IPS-NIHi7 (cell line): ENCODE data around the gene TENM3.

Experiments used
- DNase-seq: peaks from one replicate; pipeline ENCODE4 v3.0.0; 2012; ENCODE audit warnings: mixed read lengths; ENCODE audit errors: extremely low spot score

The TENM3 gene

DNA sequence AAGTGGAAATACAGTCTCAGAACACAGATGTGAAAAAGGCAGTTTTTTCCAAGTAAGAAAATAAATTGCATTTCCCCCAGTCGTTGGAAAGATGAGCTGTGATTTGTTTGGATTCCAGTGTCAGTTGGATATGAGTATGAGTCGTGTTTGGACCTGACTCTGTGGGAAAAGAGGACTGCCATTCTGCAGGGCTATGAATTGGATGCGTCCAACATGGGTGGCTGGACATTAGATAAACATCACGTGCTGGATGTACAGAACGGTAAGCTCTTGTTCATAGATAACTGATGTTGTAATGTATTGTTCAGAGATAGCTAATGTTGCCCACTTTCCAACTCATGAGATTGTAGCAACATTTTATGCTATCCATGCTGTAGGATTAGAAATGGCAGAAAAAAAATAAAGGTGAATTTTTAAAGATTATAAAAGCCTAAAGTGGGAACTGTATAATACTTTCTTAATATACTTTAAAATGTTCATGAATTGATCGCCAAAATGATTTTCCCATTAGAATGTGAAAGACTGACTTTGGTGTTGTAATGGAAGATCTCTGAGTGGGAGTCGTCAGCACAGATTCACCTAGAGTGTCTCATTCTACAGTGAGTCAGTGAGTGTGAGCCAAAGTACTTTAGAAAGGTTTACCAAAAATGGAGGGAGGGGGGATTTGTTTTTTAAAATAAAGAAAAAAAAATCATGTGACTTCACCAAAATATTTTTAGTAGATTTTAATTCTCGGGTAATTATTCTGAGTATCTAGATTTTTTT lies 495.3 kb downstream of the TENM3 start:
- no peak for DNase-seq

DNA sequence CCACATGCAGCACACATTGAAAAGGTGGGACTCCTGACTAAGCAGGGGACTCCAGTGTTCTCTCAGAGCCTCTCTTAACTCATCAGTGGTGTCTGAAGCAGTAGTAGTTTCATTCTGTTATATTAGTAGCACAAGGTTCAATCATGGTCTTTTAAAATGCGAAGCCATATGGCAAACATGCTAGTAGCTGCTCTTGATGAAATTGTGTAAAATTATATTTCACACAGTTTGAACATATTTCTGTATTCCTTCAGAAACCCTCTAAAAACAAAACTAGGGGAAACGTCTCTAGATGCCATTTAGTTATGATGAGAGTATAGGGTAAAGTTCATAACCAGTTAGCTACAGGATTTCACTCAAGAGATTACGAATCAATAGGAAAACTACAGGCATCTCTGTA lies 497.1 kb downstream of the TENM3 start:
- no peak for DNase-seq

GRCh38 chr4:182741054-182741453 lies 497.9 kb downstream of the TENM3 start:
- DNase-seq, result no peak

DNA sequence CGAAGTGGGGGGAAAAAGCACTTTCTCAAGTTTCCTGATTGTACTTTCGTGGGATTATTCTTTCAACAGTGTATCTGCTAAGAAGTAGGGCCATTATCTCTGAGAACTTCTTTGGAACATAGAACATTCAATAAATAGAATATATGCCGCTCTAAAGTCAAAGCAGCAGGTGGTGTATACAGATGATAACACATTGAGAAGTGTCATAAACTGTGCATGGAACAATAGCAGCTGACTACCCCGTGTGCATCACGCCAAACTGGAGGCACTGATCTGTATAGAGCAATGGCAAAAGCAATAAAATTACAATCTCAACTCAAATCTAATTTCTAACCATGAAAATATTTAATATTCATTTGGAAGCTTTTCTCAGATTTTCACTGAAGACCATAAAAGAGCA lies 498.7 kb downstream of the TENM3 start:
- no peak for DNase-seq

DNA sequence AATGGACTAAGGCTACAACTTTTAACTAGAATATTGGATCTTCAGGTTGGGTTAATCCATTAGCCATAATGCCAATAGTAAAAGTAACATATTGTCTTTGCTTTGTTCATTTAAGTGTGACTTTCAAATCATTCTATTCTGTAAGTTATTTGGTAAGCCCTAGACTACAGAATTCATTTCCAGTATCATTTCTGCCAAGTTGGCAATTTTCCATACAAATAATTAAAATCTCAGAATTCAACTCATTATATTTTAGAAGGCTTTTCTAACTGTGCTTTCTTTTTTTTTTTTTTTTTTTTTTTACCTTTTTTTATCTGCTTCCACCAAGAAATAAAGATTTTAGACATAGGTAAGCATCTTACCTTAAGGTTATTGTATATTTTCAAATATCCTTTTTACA lies 500.6 kb downstream of the TENM3 start:
- no peak for DNase-seq

GRCh38 chr4:182745237-182745636 lies 502.0 kb downstream of the TENM3 start:
- DNase-seq, result no peak

DNA sequence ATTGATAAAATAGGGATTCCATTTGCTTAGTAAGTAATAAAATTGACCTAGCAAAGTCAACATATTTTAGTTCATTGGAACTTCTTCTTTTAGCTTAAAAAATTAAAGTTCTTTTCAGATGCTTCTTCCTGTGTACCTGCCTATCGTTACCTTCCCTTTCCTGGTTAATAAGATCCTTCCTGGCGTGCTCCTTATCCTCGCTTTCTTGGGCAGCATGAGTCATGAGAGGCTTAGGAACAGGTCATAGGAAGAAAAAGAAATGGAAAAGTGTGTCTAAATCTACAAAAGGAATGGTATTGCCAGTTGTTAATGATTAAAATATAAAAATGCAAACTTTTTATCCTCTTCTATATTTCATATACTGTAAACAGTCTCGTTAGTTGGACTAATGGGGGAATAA lies 503.7 kb downstream of the TENM3 start:
- no peak for DNase-seq

- DNase-seq, result no peak
Measured at GRCh38 chr4:182748283-182748682, 505.1 kb downstream of the TENM3 start.

DNA sequence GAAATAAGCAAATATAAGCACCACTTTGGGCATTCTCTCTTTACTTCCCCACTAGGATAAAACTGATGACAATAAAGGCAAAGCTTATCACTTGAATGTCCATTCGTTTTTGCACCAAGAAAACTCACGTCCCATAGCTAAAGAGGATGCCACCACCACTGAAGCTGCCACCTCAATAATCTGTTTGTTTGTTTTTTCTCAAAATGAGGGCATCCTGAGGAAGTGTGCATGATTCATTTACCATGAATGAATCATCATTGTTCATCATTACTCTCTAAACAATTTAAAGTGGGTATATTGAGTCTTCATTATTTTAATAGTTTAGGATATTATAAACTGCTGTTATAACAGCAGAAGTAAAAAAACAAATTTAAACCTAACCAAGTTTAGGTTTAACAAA lies 505.7 kb downstream of the TENM3 start:
- no peak for DNase-seq

GRCh38 chr4:182749667-182750167 lies 506.5 kb downstream of the TENM3 start:
- no peak for DNase-seq

DNA sequence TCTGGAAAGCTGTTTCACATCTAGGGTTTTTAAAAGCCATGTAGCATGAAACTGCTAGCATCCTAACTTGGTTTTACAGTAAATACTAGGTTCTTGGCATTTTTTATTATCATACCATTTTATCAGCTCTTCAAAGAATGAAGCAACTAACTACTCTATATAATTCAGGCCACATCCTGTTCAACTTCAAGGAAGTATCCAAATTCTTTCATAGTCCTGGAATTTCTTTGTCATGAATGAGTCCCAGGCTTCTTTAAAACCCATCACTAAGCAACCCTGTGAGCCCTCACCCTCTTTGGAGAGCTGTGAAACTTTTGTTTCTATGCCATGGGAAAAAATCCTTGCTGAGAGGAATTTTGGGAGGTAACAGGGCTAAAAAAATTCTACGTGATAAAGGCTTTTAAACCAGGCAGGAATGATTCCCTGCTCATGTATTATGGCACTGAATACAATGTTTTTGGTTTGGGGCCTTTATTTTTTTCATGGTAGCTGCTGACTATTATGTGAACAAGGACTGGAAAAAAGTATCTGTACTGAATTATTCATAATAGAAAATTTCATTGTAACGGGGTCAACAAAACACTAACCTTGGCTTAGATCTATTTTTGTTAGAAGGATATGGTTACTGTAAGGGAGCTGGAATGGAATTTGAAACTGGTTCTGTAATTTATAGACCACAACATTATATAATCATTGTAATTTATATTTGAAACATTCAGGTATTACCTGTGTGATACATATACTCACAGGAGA lies 509.1 kb downstream of the TENM3 start:
- no peak for DNase-seq

GRCh38 chr4:182754895-182755294 lies 511.7 kb downstream of the TENM3 start:
- DNase-seq, result no peak

DNA sequence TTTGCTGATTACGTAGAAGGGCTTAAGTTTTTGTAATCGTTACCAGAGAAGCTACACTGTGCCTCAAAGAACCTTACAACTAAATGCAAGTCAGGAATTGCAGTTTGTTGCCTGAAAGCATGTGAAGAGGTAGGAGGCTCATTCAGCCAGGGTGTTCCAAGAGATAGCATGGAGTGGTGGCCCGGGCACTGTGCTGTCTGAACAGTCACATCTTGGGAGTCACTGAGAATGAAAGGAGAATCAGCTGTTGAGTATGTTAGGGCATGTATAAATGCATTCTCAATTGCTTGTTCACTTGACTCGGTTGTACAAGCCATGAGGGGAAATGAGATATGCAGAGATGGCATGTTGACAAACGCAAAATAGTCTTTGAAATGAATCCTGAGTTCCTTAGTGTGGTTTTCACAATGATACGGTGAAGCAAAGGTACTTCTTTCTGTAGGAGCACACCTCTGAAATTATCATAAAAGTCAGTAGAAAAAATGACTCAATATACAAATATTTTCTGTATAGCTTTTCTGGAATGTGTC lies 513.0 kb downstream of the TENM3 start:
- DNase-seq, result no peak

DNA sequence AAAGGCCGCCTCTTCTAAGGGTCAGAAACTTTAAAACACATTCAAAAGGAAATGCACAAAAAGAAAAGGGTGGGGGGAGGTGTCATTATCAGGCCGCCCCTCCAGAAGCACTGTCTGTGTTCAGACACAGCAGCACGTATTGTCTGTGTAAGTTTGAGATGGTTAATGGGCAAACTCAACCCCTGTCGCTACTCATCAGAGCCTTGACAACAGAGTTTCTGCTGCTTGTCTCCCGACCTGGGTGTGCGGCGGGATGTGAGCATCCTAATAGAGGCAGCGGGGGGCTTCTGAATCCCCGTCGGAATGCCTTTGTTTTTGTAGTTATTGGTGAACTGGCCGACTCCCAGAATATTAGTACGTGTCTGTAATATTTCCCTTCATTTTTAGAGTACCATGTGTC lies 515.1 kb downstream of the TENM3 start:
- no peak for DNase-seq

GRCh38 chr4:182760551-182761043 lies 517.4 kb downstream of the TENM3 start:
- DNase-seq, result no peak

- DNase-seq, result no peak
Measured at GRCh38 chr4:182764137-182764536, 520.9 kb downstream of the TENM3 start.

DNA sequence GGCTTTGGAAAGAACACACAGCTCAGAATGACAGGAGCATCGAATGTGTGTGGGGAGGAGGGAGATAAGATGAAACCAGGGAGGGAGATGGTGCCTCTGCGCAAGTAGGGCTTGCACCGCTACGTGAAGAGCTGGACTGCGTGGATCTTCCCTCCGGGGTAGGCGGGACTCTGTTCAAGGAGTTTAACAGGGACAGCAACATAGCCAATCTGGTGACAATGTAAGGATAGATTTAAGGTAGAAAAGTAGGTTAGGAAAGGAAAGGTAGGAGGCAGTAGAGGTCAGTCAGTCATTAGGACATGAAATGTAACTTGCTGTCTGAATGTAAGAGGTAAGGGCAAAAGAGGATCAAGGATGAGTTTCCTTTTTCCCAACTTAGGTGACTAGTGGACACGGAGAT lies 521.4 kb downstream of the TENM3 start:
- DNase-seq, result peak; percentile 34

DNA sequence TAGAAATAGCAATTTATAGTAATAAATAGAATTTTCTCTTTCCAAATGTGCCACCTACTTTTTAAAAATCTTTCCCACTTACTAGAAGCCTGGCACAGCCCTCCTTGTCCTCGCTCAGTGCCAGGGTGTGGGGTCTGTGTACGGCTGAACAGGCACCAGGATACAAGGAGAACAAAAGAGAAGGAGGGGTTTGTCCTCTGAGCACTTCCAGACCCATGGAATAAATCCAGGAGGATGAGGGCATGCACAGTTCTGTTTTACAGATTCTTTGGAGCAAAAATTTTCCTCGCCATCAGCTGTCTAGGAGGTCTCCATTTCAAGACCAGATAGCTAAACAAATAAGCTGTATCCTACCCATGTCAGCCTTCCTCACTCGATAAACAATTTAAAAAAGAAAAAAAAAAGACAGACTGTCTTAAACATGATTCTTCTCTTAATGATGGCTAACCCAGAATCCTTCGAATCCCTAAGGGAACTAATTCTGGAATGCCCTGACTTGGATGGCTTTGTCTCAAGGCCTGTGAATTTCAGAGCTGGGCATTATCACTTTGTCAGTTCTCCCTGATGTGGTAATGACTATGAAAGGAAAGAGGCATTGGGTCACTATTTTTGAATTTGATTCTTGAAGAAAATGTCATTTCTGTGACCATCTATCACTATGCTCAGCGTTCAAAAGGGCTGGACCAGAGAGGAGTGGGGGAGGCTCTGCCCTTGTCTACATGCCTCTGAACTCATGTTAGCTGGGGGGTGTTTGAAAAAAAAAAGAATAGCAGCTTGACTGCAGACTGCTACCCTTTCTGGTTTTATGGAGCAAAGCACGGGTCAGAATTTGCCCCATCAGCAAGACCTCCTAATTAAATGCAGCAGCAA lies 523.0 kb downstream of the TENM3 start:
- DNase-seq, result no peak

- DNase-seq, result no peak
Measured at GRCh38 chr4:182766857-182767250, 523.7 kb downstream of the TENM3 start.

- DNase-seq, result no peak
Measured at GRCh38 chr4:182768838-182769237, 525.6 kb downstream of the TENM3 start.

DNA sequence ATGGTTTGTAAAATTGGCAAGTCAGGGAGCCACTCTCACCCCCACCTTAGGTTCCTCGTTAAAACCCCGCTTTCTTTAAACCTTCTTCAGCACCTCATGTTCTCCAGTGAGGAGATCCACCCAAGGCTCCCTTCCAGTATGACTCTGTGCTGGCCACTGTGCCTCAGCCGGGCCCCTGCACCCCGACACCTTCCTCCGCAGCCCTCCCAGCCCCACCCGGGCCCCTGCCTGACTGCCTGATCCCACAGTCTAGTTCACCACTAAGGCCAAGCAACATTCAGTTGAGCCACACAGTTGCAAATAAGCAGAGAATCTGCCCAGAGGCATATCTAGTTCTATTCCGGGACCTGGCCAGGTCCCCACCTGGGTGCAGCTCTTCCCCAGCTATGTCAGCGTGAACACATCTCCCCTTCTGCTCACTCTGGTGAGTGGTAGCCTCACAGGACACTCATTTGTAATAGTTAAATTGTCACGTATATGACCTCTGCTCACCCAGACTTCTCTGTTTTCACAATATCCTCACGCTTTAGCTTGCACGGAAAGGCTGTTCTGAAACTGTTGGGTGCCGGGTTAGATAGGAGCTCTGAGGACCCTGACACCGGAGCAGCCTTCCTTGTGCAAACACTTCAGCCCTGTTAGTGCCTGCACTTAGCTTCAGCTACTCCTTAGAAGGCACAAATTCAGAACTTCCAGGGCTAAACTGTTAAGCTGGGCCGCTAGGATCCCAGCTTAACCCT lies 527.2 kb downstream of the TENM3 start:
- peak; percentile 35 for DNase-seq
